Smooth muscle cell of the brain vasculature (primary cell): ENCODE data around the gene LYRM4.

Experiments
- DNase-seq: peaks from one replicate; pipeline ENCODE4 v3.0.0-alpha.2; 2012; ENCODE audit warnings: low read depth, low spot score

LYRM4 gene

DNA sequence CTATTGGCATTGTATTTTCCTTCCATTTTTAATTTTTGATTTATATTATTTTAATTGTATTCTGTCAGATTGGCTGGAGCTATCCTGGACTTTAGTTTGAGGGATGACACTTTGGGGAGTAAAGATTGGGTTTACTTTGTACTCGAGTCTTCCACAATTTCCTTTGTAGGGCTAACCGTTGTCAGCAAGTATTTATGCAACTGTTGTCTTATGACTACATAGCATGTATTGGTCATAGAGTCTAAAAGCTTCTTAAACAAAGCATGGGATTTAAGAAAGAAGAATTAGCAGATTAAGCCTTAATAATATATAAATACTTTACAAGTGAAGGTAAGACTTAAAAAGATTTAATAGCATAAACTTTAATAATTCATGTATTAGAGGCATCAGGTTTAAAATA, 20.2 kb upstream of the LYRM4 start:
- no peak for DNase-seq

DNA sequence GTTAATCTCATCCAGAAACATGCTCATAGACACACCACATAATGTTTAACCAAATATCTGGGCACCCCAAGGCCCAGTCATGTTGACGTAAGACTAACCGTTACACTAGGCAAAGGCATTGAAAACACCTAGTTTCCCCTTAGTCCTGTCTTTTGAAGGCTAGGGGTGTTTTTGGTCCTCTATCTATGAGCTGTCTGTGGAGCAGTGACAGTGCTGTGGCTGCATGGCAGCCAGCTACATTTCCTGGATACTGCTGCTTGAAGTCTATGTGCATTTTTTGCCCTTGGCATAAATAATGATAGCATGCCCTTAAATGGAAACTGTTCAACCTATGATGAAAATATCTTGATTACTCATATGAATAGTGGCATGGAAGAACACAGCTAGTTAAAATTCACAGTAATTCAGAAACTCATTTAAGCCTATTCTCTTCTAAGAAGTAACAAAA, 19.2 kb upstream of the LYRM4 start:
- DNase-seq = no peak

DNA sequence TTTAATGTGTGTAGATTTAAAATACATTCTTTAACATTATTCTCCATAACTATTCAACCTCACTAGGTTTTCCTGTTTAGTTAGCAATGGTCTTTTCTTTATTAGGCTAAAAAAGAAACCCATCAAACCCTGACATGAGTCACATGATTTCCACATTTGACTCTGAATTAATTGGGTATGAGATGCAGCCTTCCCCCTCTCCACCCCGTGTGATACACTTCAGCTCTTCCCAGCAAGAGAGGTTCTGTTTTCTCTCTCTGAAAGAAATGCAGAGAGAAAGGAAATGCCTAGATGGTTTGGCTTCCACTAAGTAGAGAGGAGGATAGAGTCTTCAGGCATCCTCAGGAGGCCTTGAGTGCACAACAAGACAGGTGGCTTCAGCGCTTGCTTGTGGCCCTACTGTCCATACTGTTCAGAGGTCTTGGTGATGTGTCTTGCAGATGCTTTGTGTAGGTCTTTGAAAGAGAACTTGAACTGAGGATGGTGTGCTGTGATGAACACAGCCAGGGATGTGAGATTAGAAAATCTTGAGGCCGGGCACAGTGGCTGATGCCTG, 17.9 kb upstream of the LYRM4 start:
- no peak for DNase-seq

DNA sequence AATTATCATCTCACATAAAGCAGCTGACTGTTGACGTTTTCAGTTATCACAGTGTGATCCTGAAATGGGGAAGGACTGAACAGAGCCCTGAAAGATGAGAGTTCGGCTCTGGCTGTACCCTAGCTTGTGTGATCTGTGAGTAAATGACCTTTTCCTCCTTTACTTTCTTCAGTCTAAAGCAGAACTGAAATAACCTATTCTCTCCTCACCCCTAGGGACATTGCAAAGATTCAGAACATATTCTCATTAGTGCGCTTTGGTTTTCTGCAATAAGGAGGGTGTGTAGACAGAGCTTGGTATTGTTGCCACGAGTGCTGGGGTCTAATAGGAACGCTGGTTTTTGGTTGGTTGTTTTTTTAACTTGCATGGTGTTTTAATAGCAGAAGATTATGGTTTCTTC, 17.3 kb upstream of the LYRM4 start:
- DNase-seq = no peak

DNA sequence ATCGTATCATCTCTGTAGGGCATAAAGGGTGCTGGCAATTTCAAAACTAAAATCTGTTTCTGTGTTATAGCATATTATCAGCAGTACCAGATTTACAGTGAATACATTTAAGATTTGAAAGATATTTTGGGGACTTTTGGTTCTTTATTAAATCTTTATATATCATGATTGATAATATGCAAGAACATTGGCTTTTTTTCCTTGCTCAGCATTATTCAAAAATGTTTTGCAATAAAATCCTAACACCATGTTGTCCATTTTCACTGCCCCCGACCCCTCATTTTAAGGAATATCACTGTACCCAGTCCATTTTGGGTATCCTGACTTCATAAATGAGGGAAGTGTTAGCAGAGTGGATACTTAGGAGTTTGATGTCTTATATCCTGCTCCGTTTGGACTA, 16.8 kb upstream of the LYRM4 start:
- DNase-seq = no peak

DNA sequence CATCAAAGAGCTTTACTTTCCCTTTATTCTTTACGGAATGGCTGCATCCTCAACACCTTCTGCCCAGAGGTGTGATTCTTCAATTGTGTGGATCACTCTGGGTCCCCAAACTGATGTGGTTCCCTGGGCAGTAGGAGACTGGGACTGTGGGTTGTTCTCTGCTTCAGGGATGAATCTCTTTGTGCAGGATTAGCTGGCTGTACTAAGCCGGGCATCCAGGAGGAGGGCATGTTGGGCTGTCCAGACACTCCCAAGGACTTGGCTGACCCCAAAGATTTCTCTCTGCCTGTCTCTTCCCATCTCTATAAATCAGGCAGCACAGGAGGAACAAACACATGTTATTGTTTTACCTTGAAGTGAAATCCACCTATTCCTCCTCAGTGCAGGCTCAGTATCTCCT, 15.8 kb upstream of the LYRM4 start:
- DNase-seq = no peak

GRCh38 chr6:5275497-5275896, 14.7 kb upstream of the LYRM4 start:
- no peak for DNase-seq

DNA sequence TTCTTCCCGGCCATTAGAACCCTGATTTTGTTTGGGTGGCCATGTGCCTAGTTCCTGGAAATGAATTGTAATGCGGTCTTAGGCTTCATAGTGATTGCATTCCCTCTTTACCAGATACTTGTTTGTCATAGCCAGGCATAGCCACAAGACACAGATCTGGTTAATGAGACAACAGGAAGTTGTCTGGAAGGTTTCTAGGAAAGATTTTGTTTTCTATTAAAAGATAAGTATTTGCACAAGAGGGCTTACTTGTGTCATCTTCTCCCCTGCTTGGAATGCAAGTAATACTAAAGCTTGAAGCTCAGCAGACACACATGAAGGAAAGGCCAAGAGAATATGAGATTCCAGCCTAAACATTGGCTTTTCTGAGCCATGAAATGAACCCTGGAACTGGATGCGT, 13.5 kb upstream of the LYRM4 start:
- no peak for DNase-seq

DNA sequence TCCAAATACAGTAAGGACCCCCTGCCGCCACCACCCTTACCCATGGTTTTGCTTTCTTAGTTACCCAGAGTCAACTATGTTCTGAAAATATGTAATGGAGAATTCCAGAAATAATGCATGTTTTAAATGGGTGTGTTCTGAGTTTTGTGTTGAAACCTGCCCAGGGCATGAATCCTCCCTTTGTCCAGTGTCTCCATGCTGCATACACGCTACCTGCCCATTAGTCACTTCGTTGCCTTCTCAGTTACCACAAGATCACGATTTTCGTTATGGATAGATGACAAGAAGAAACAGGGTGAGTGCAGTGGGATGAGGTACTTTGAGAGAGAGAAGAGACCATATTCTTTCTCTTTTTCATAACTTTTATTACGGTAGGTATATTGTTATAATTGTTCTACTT, 11.2 kb upstream of the LYRM4 start:
- DNase-seq = no peak

- DNase-seq = no peak
Observed at GRCh38 chr6:5270093-5270680, 9.4 kb upstream of the LYRM4 start.

DNA sequence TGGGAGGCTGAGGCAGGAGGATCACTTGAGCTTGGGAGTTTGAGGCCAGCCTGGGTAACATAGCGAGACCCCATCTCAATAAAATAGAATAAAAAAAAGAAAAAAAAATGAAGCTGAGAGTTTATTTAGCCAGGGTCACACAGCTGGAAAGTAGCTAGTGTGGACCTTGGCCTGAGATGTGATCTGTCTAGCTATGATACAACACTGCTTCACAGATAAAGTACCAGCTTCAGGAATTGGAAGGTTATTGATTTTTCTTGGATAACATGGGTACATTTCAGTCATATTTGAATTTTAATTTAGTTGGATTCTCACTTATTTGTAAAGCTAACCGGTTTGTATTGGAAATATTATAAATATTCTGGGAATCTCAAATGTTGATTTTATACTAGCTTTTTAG, 5.7 kb upstream of the LYRM4 start:
- no peak for DNase-seq

DNA sequence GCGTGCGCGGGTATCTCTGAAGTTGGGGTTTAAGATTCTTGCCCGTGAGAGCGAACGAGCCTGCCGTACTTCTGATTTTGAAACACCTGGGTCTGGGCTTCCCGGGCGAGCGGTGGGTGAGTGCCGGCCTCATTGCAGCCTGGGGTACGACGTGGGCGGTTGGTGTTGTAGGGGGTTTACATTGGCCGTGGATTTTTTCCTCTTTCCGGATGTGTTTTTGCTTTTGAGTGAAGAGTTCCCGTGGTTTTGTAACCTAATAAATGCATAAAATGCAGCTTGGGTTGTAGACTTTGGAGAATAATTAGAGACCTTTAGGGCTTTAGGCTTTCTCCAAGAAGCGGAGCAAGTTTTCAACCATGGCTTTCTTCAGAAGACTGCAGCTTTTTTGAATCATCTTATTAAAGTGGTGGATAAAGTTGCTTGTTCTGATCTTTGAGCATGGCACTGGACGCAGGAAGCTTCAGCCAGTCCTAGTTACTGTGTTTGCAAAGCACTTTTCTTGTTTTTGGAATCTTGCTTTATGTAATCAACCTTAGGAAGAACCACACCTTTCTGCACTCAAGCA, 877 bp upstream of the LYRM4 start:
- DNase-seq = no peak

GRCh38 chr6:5260111-5260620, 584 bp downstream of the LYRM4 start:
- DNase-seq = no peak

- no peak for DNase-seq
Observed at GRCh38 chr6:5259428-5259827, 1.3 kb downstream of the LYRM4 start.

DNA sequence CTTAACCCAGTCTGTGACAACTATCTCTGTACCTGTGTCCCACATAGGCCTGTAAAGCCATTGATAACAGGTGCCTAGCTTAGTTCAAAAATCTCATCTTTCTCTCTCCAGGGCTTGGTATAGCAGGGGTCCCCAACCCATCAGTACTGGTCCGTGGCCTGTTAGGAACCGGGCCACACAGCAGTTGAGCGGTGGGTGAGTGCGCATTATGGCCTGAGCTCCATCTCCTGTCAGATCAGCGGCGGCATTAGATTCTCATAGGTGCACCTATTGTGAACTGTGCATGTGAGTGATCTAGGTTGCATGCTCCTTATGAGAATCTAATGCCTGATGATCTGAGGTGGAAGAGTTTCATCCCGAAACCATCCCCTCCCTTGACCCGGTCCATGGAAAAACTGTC, 3.4 kb downstream of the LYRM4 start:
- DNase-seq = no peak

- no peak for DNase-seq
Observed at GRCh38 chr6:5256952-5257351, 3.8 kb downstream of the LYRM4 start.

- DNase-seq = no peak
Observed at GRCh38 chr6:5250911-5251310, 9.8 kb downstream of the LYRM4 start.

GRCh38 chr6:5250451-5250850, 10.3 kb downstream of the LYRM4 start:
- DNase-seq = no peak

GRCh38 chr6:5249451-5250122, 11.2 kb downstream of the LYRM4 start:
- DNase-seq = no peak

- DNase-seq = no peak
Observed at GRCh38 chr6:5248302-5249098, 12.2 kb downstream of the LYRM4 start.

GRCh38 chr6:5247201-5247600, 13.5 kb downstream of the LYRM4 start:
- no peak for DNase-seq
